OCI-LY7 (cell line): Measurements from ENCODE around the gene POU6F2.

ENCODE experiments used
- CTCF ChIP-seq: fragments of 200-600 bp; sonication (generic); conservative IDR thresholded peaks from 2 replicates; pipeline ENCODE4 v1.5.1; 2014; ENCODE audit warnings: mild to moderate bottlenecking, antibody characterized with exemption, low read length, moderate library complexity, mixed read lengths
- EZH2phosphoT487 ChIP-seq: fragments of 200-600 bp; sonication (generic); IDR thresholded peaks from 2 replicates; pipeline ENCODE4 v1.6.1; 2018; ENCODE audit warnings: low read depth, borderline replicate concordance, mild to moderate bottlenecking, mixed run types, antibody characterized with exemption, low read length, moderate library complexity, mixed read lengths

- no peak for TF ChIP-seq CTCF
- no peak for TF ChIP-seq EZH2phosphoT487
Measured at GRCh38 chr7:39198556-39198955, 220.8 kb downstream of the POU6F2 start.
